ENCODE results near the gene HECA. TPM values are rescaled to one million over a fixed set of nuclear protein-coding genes. Genes with fewer than 3 reads are reported as not detected.

HECA gene
- total RNA-seq, 2 experiments from 2014 or later = 203 to 207 TPM

GRCh38 chr6:139129284-139129683 lies 5.6 kb upstream of the HECA start:
- H3K4me3 ChIP-seq (ENCODE audit: low read length) = no peak overlapping the region
- H3K9me3 ChIP-seq (ENCODE audit: control insufficient read depth in 1 of 2, insufficient read depth in 1 of 2, low read length in 2 of 2) = no peaks in the 10 kb centered on the region
- intact Hi-C loops (cut with DNase I, micrococcal nuclease) = loop anchor here in 1 of 2 experiments (5.0 kb wide), 2 partner anchors 33 to 163 kb away; partner anchors contain the start of gene TXLNB
- H3K4me3 Mint-ChIP-seq = no peak overlapping the region
- H3K4me1 ChIP-seq (ENCODE audit: insufficient read depth, low read length) = peaks cover 68% of the 10 kb centered on the region
- POLR2A ChIA-PET = interaction anchor here (1.0 to 1.4 kb wide), 4 partner anchors 11 to 245 kb away, joined by 3 to 5 read pairs (median 4); partner anchors contain the start of gene CITED2
- H3K4me1 Mint-ChIP-seq (ENCODE audit: low read depth) = peaks cover 88% of the 10 kb centered on the region
- no peaks in the 10 kb centered on the region for H3K27me3 ChIP-seq (ENCODE audit: control insufficient read depth in 1 of 2, insufficient read depth in 2 of 2, low read length in 2 of 2)
- DNase-seq (no peak), ATAC-seq (ENCODE audit: poor library complexity) (no peak)
- TF ChIP-seq, protein P1, sequence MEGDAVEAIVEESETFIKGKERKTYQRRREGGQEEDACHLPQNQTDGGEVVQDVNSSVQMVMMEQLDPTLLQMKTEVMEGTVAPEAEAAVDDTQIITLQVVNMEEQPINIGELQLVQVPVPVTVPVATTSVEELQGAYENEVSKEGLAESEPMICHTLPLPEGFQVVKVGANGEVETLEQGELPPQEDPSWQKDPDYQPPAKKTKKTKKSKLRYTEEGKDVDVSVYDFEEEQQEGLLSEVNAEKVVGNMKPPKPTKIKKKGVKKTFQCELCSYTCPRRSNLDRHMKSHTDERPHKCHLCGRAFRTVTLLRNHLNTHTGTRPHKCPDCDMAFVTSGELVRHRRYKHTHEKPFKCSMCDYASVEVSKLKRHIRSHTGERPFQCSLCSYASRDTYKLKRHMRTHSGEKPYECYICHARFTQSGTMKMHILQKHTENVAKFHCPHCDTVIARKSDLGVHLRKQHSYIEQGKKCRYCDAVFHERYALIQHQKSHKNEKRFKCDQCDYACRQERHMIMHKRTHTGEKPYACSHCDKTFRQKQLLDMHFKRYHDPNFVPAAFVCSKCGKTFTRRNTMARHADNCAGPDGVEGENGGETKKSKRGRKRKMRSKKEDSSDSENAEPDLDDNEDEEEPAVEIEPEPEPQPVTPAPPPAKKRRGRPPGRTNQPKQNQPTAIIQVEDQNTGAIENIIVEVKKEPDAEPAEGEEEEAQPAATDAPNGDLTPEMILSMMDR (IDR thresholded peaks at IDR 0.05) = no peak
- H3K36me3 Mint-ChIP-seq (ENCODE audit: low read depth) = peaks cover 7% of the 10 kb centered on the region
- no peak overlapping the region for H3K27ac ChIP-seq (ENCODE audit: low read depth in 1 of 2, low read length in 2 of 2)
- no peaks in the 10 kb centered on the region for H3K27me3 Mint-ChIP-seq
- H3K36me3 ChIP-seq (ENCODE audit: insufficient read depth, low read length) = no peaks in the 10 kb centered on the region
- CTCF ChIA-PET = interaction anchor here (1.0 kb wide), 1 partner anchor 90 kb away, joined by 3 read pairs; no protein-coding TSS in a partner anchor
- H3K27ac Mint-ChIP-seq = peak overlapping the region; percentile 97
- no peaks in the 10 kb centered on the region for H3K9me3 Mint-ChIP-seq

- Mint-ChIP-seq H3K27me3 (no peaks in the 10 kb centered on the region), H3K9me3 (no peaks in the 10 kb centered on the region), H3K36me3 (ENCODE audit: low read depth) (peaks cover 19% of the 10 kb centered on the region), H3K4me3 (peak overlapping the region; percentile 74), H3K4me1 (ENCODE audit: low read depth) (peaks cover 77% of the 10 kb centered on the region), H3K27ac (peak overlapping the region; percentile 97)
- DNase-seq (no peak), ATAC-seq (ENCODE audit: poor library complexity) (no peak)
- intact Hi-C loops (cut with DNase I, micrococcal nuclease) = loop anchor here (5.0 to 10.0 kb wide), 3 partner anchors 105 to 147 kb away; partner anchors contain the start of genes REPS1 (in 2 of the 2) and ABRACL (in 1 of the 2)
- ChIA-PET CTCF (interaction anchor here (0.9 to 2.7 kb wide), 11 partner anchors 12 to 238 kb away, joined by 3 to 12 read pairs (median 4); no protein-coding TSS in a partner anchor), POLR2A (interaction anchor here (0.7 to 5.0 kb wide), 18 partner anchors 12 to 242 kb away, joined by 3 to 57 read pairs (median 3); partner anchors contain the start of genes ABRACL and CITED2)
- Histone ChIP-seq H3K4me1 (ENCODE audit: insufficient read depth, low read length) (peaks cover 54% of the 10 kb centered on the region), H3K9me3 (ENCODE audit: control insufficient read depth in 1 of 2, insufficient read depth in 1 of 2, low read length in 2 of 2) (no peaks in the 10 kb centered on the region), H3K4me3 (ENCODE audit: low read length) (peak overlapping the region; percentile 11), H3K27me3 (ENCODE audit: control insufficient read depth in 1 of 2, insufficient read depth in 2 of 2, low read length in 2 of 2) (no peaks in the 10 kb centered on the region), H3K27ac (ENCODE audit: low read depth in 1 of 2, low read length in 2 of 2) (no peak overlapping the region), H3K36me3 (ENCODE audit: insufficient read depth, low read length) (no peaks in the 10 kb centered on the region)
- TF ChIP-seq, protein P1 (IDR thresholded peaks at IDR 0.05) = peak; percentile 22
These were observed 3.1 kb upstream of the HECA start for GRCh38 chr6:139131736-139132280.

- H3K9me3 ChIP-seq (ENCODE audit: control insufficient read depth in 1 of 2, insufficient read depth in 1 of 2, low read length in 2 of 2) = no peaks in the 10 kb centered on the region
- no peaks in the 10 kb centered on the region for H3K9me3 Mint-ChIP-seq
- DNase-seq (peak in 2 of 14 experiments; percentile 38 to 57), ATAC-seq (ENCODE audit: poor library complexity) (no peak)
- TF ChIP-seq, protein P1 (IDR thresholded peaks at IDR 0.05) = no peak
- no peaks in the 10 kb centered on the region for H3K27me3 ChIP-seq (ENCODE audit: control insufficient read depth in 1 of 2, insufficient read depth in 2 of 2, low read length in 2 of 2)
- no peak overlapping the region for H3K4me3 ChIP-seq (ENCODE audit: low read length)
- peak overlapping the region; percentile 85 for H3K4me3 Mint-ChIP-seq
- H3K27ac ChIP-seq (ENCODE audit: low read depth in 1 of 2, low read length in 2 of 2) = peak overlapping the region; percentile 55 to 90
- ChIA-PET POLR2A (interaction anchor here (1.0 to 5.0 kb wide), 17 partner anchors 8 to 240 kb away, joined by 3 to 57 read pairs (median 6); partner anchors contain the start of genes ABRACL, CITED2 and TXLNB), CTCF (interaction anchor here (1.2 to 2.7 kb wide), 8 partner anchors 9 to 102 kb away, joined by 3 to 13 read pairs (median 4); no protein-coding TSS in a partner anchor)
- H3K36me3 Mint-ChIP-seq (ENCODE audit: low read depth) = peaks cover 35% of the 10 kb centered on the region
- peaks cover 45% of the 10 kb centered on the region for H3K4me1 ChIP-seq (ENCODE audit: insufficient read depth, low read length)
- H3K27ac Mint-ChIP-seq = peak overlapping the region; percentile 97
- H3K4me1 Mint-ChIP-seq (ENCODE audit: low read depth) = peaks cover 73% of the 10 kb centered on the region
- no peaks in the 10 kb centered on the region for H3K27me3 Mint-ChIP-seq
- intact Hi-C loops (cut with DNase I, micrococcal nuclease) = loop anchor here (1.0 to 10.0 kb wide), 4 partner anchors 7 to 149 kb away; partner anchors contain the start of genes REPS1 (in 2 of the 2) and ABRACL (in 1 of the 2)
- H3K36me3 ChIP-seq (ENCODE audit: insufficient read depth, low read length) = no peaks in the 10 kb centered on the region
These were observed 1.4 kb upstream of the HECA start for GRCh38 chr6:139133262-139134063.

Data from CD4-positive, alpha-beta T cell (primary cell).